Vagina (tissue), 2 donors: ENCODE results near the gene ACSL6. TPM values are rescaled to one million over a fixed set of nuclear protein-coding genes. Genes with fewer than 3 reads are reported as not detected.

ENCODE experiments used
- DNase-seq, 2 donors: peaks; one replicate each; pipeline ENCODE4 v3.0.0-alpha.2; 2017; ENCODE audit errors: extremely low spot score in 2 of 2
- H3K27ac ChIP-seq: fragments of 200-600 bp; sonication (generic); one replicate; pipeline ENCODE4 v1.5.1; 2019
- H3K27me3 ChIP-seq: fragments of 200-600 bp; sonication (generic); one replicate; pipeline ENCODE4 v1.5.1; 2019
- H3K36me3 ChIP-seq, 2 donors: fragments of 200-600 bp; sonication (generic); one replicate each; pipeline ENCODE4 v1.5.1; 2017 to 2019
- H3K4me1 ChIP-seq: fragments of 200-600 bp; sonication (generic); one replicate; pipeline ENCODE4 v1.5.1; 2019
- H3K4me3 ChIP-seq, 2 donors: fragments of 200-600 bp; sonication (generic); 1 replicate in 1 of 2; 2 replicates in 1 of 2; pipeline ENCODE4 v1.5.1; 2016 to 2019
- H3K9me3 ChIP-seq: fragments of 200-600 bp; sonication (generic); one replicate; pipeline ENCODE4 v1.5.1; 2019
- CTCF ChIP-seq, 3 experiments: fragments of 450-650 bp in 2 of 3; fragments of 200-600 bp in 1 of 3; sonication (generic) in 1 of 3; IDR thresholded peaks; one replicate each; pipeline ENCODE4 v1.5.1; 2017 to 2019; ENCODE audit warnings: antibody characterized with exemption in 3 of 3, mild to moderate bottlenecking in 2 of 3, moderate library complexity in 2 of 3
- POLR2A ChIP-seq, 2 donors: fragments of 450-650 bp; IDR thresholded peaks; one replicate each; pipeline ENCODE4 v1.6.1; 2017; ENCODE audit warnings: antibody characterized with exemption in 2 of 2, mild to moderate bottlenecking in 2 of 2, moderate library complexity in 2 of 2
- POLR2AphosphoS5 ChIP-seq, 2 donors: sonication (generic); formaldehyde crosslinking; IDR thresholded peaks; one replicate each; pipeline ENCODE4 v1.9.0; 2017; ENCODE audit warnings: antibody characterized with exemption in 2 of 2, mild to moderate bottlenecking in 2 of 2, low read depth in 1 of 2; ENCODE audit not compliant: insufficient read depth in 1 of 2
- intact Hi-C: fragments of 100-400 bp; cut with DNase I; formaldehyde crosslinking; loops from one replicate; pipeline ENCODE4 v1.15.1; 2023
- total RNA-seq: library from RNA; depleted of rRNA; stranded (reverse); fragments of >200 nt; gene quantifications from one replicate; pipeline ENCODE4 v1.2.3, GENCODE V29; 2016

ACSL6 gene
- total RNA-seq, 1 donor from 2014 or later, result 0.49 TPM

GRCh38 chr5:132029609-132030330 lies 18.3 kb upstream of the ACSL6 start:
- no peaks in the 10 kb centered on the region for H3K36me3 ChIP-seq

GRCh38 chr5:132027027-132027426 lies 15.6 kb upstream of the ACSL6 start:
- Histone ChIP-seq H3K4me3 (no peak overlapping the region), H3K9me3 (no peaks in the 10 kb centered on the region), H3K27ac (no peak overlapping the region), H3K36me3 (no peaks in the 10 kb centered on the region), H3K4me1 (no peaks in the 10 kb centered on the region), H3K27me3 (no peaks in the 10 kb centered on the region)
- TF ChIP-seq CTCF (IDR thresholded peaks at IDR 0.05) (no peak), POLR2AphosphoS5 (IDR thresholded peaks at IDR 0.05; ENCODE audit: insufficient read depth in 1 of 2, low read depth in 1 of 2) (no peak), POLR2A (IDR thresholded peaks at IDR 0.05) (no peak)
- no peak for DNase-seq
- intact Hi-C loops, result no loop called here

More at GRCh38 chr5:132029609-132030330, 18.3 kb upstream of the ACSL6 start:
- Histone ChIP-seq H3K27me3 (no peaks in the 10 kb centered on the region), H3K4me3 (no peak overlapping the region), H3K9me3 (no peaks in the 10 kb centered on the region), H3K4me1 (no peaks in the 10 kb centered on the region), H3K27ac (no peak overlapping the region)
- intact Hi-C loops, result no loop called here
- DNase-seq, result no peak
- TF ChIP-seq POLR2A (IDR thresholded peaks at IDR 0.05), result no peak
- TF ChIP-seq POLR2AphosphoS5 (IDR thresholded peaks at IDR 0.05; ENCODE audit: insufficient read depth in 1 of 2, low read depth in 1 of 2), result no peak
- no peak for TF ChIP-seq CTCF (IDR thresholded peaks at IDR 0.05)

GRCh38 chr5:132026516-132027008 lies 15.1 kb upstream of the ACSL6 start:
- Histone ChIP-seq H3K4me1 (no peaks in the 10 kb centered on the region), H3K4me3 (no peak overlapping the region), H3K9me3 (no peaks in the 10 kb centered on the region), H3K27me3 (no peaks in the 10 kb centered on the region), H3K27ac (no peak overlapping the region), H3K36me3 (no peaks in the 10 kb centered on the region)
- intact Hi-C loops, result no loop called here
- DNase-seq, result no peak
- TF ChIP-seq POLR2AphosphoS5 (IDR thresholded peaks at IDR 0.05; ENCODE audit: insufficient read depth in 1 of 2, low read depth in 1 of 2), result no peak
- no peak for TF ChIP-seq CTCF (IDR thresholded peaks at IDR 0.05)
- TF ChIP-seq POLR2A (IDR thresholded peaks at IDR 0.05), result no peak

GRCh38 chr5:132025403-132025971 lies 14.0 kb upstream of the ACSL6 start:
- Histone ChIP-seq H3K4me1 (no peaks in the 10 kb centered on the region), H3K4me3 (no peak overlapping the region), H3K27ac (no peak overlapping the region), H3K27me3 (no peaks in the 10 kb centered on the region), H3K9me3 (no peaks in the 10 kb centered on the region), H3K36me3 (no peaks in the 10 kb centered on the region)
- no peak for DNase-seq
- TF ChIP-seq CTCF (IDR thresholded peaks at IDR 0.05), result no peak
- TF ChIP-seq POLR2A (IDR thresholded peaks at IDR 0.05), result no peak
- intact Hi-C loops, result no loop called here

GRCh38 chr5:132024789-132025402 lies 13.4 kb upstream of the ACSL6 start:
- DNase-seq, result no peak
- no peak for TF ChIP-seq POLR2AphosphoS5 (IDR thresholded peaks at IDR 0.05; ENCODE audit: insufficient read depth in 1 of 2, low read depth in 1 of 2)
- no peak for TF ChIP-seq CTCF (IDR thresholded peaks at IDR 0.05)
- no peak for TF ChIP-seq POLR2A (IDR thresholded peaks at IDR 0.05)
- Histone ChIP-seq H3K9me3 (no peaks in the 10 kb centered on the region), H3K27ac (no peak overlapping the region), H3K4me3 (no peak overlapping the region), H3K4me1 (no peaks in the 10 kb centered on the region), H3K36me3 (no peaks in the 10 kb centered on the region), H3K27me3 (no peaks in the 10 kb centered on the region)
- intact Hi-C loops, result no loop called here
